Lower leg skin (tissue), 3 donors: ENCODE measurements around the gene NPFFR2.

Source experiments
- CTCF ChIP-seq, 3 donors: fragments of 450-650 bp; IDR thresholded peaks; one replicate each; pipeline ENCODE4 v1.5.1; 2016; ENCODE audit warnings: antibody characterized with exemption in 3 of 3, mild to moderate bottlenecking in 3 of 3, moderate library complexity in 2 of 3
- POLR2A ChIP-seq, 2 donors: fragments of 450-650 bp; IDR thresholded peaks; one replicate each; pipeline ENCODE4 v1.6.1; 2016 to 2017; ENCODE audit warnings: antibody characterized with exemption in 2 of 2, mild to moderate bottlenecking in 1 of 2, moderate library complexity in 1 of 2

GRCh38 chr4:72055566-72055965, 23.8 kb downstream of the NPFFR2 start:
- TF ChIP-seq CTCF (IDR thresholded peaks at IDR 0.05) (no peak), POLR2A (IDR thresholded peaks at IDR 0.05) (no peak)
